Effector memory CD4-positive, alpha-beta T cell (primary cell): ENCODE measurements around the gene TMPRSS3.
"Not testable (repeated sequence)": the region's sequence is repeated elsewhere in the genome, so short reads cannot be mapped to it uniquely, and the experiment has no call there.

Experiments
- DNase-seq, 3 donors: peaks; one replicate each; pipeline ENCODE4 v3.0.0-alpha.2; 2020
- H3K27ac ChIP-seq: 2 replicates; pipeline ENCODE4 v1.7.0; 2013; ENCODE audit warnings: mild to moderate bottlenecking, low read length, moderate library complexity; ENCODE audit not compliant: insufficient read depth, poor library complexity, severe bottlenecking
- H3K27me3 ChIP-seq: replicated peaks from 2 replicates; pipeline ENCODE4 v1.7.0; 2013; ENCODE audit warnings: mild to moderate bottlenecking, low read length; ENCODE audit not compliant: insufficient read depth, control insufficient read depth, poor library complexity, severe bottlenecking
- H3K36me3 ChIP-seq: 2 replicates; pipeline ENCODE4 v1.7.0; 2013; ENCODE audit warnings: mild to moderate bottlenecking, low read length, moderate library complexity; ENCODE audit not compliant: control insufficient read depth, insufficient read depth
- H3K4me1 ChIP-seq: 2 replicates; pipeline ENCODE4 v1.7.0; 2013; ENCODE audit warnings: low read length, mild to moderate bottlenecking; ENCODE audit not compliant: control insufficient read depth, insufficient read depth, poor library complexity, severe bottlenecking
- H3K4me3 ChIP-seq: 2 replicates; pipeline ENCODE4 v1.7.0; 2013; ENCODE audit warnings: low read length, low read depth, mild to moderate bottlenecking; ENCODE audit not compliant: insufficient read depth, poor library complexity, severe bottlenecking
- H3K9me3 ChIP-seq: 2 replicates; pipeline ENCODE4 v1.7.0; 2013; ENCODE audit warnings: mild to moderate bottlenecking, low read length, moderate library complexity; ENCODE audit not compliant: control insufficient read depth

Gene TMPRSS3

GRCh38 chr21:42411891-42412635 lies 16.2 kb upstream of the TMPRSS3 start:
- peaks cover 82% of the 10 kb centered on the region for H3K36me3 ChIP-seq
- no peak for DNase-seq
- no peaks in the 10 kb centered on the region for H3K27me3 ChIP-seq

GRCh38 chr21:42411197-42411869 lies 15.5 kb upstream of the TMPRSS3 start:
- peaks cover 82% of the 10 kb centered on the region for H3K4me1 ChIP-seq
- H3K27ac ChIP-seq, result peak overlapping the region; percentile 42
- DNase-seq, result no peak
- no peaks in the 10 kb centered on the region for H3K9me3 ChIP-seq
- H3K27me3 ChIP-seq, result no peaks in the 10 kb centered on the region
- H3K36me3 ChIP-seq, result peaks cover 76% of the 10 kb centered on the region
- no peak overlapping the region for H3K4me3 ChIP-seq

More at GRCh38 chr21:42411891-42412635, 16.2 kb upstream of the TMPRSS3 start:
- H3K4me3 ChIP-seq, result no peak overlapping the region
- H3K9me3 ChIP-seq, result no peaks in the 10 kb centered on the region
- peaks cover 82% of the 10 kb centered on the region for H3K4me1 ChIP-seq
- H3K27ac ChIP-seq, result peak overlapping the region; percentile 42

GRCh38 chr21:42409366-42409765 lies 13.5 kb upstream of the TMPRSS3 start:
- DNase-seq, result no peak
- H3K4me1 ChIP-seq, result peaks cover 67% of the 10 kb centered on the region
- no peak overlapping the region for H3K4me3 ChIP-seq
- no peaks in the 10 kb centered on the region for H3K27me3 ChIP-seq
- peaks cover 69% of the 10 kb centered on the region for H3K36me3 ChIP-seq
- no peaks in the 10 kb centered on the region for H3K9me3 ChIP-seq
- peak overlapping the region; percentile 36 for H3K27ac ChIP-seq

- DNase-seq, H3K27me3 ChIP-seq, H3K9me3 ChIP-seq, H3K4me3 ChIP-seq: not testable (repeated sequence)
- Histone ChIP-seq H3K4me1 (peaks cover 60% of the 10 kb centered on the region), H3K36me3 (peaks cover 62% of the 10 kb centered on the region), H3K27ac (peak overlapping the region; percentile 86)
Measured at GRCh38 chr21:42408718-42409117, 12.9 kb upstream of the TMPRSS3 start.

GRCh38 chr21:42407476-42407875 lies 11.6 kb upstream of the TMPRSS3 start:
- Histone ChIP-seq H3K27me3 (no peaks in the 10 kb centered on the region), H3K27ac (peak overlapping the region; percentile 86), H3K4me1 (peaks cover 59% of the 10 kb centered on the region), H3K36me3 (peaks cover 50% of the 10 kb centered on the region), H3K9me3 (no peaks in the 10 kb centered on the region), H3K4me3 (peak overlapping the region; percentile 55)
- no peak for DNase-seq

GRCh38 chr21:42406866-42407265 lies 11.0 kb upstream of the TMPRSS3 start:
- no peak for DNase-seq
- Histone ChIP-seq H3K4me3 (peak overlapping the region; percentile 55), H3K27ac (peak overlapping the region; percentile 86), H3K27me3 (no peaks in the 10 kb centered on the region), H3K9me3 (no peaks in the 10 kb centered on the region), H3K4me1 (peaks cover 53% of the 10 kb centered on the region), H3K36me3 (peaks cover 44% of the 10 kb centered on the region)

GRCh38 chr21:42406201-42406621 lies 10.4 kb upstream of the TMPRSS3 start:
- peaks cover 37% of the 10 kb centered on the region for H3K36me3 ChIP-seq
- H3K27ac ChIP-seq, result peak overlapping the region; percentile 86
- peaks cover 47% of the 10 kb centered on the region for H3K4me1 ChIP-seq
- no peaks in the 10 kb centered on the region for H3K9me3 ChIP-seq
- H3K4me3 ChIP-seq, result peak overlapping the region; percentile 55
- DNase-seq, result no peak
- no peaks in the 10 kb centered on the region for H3K27me3 ChIP-seq

GRCh38 chr21:42405064-42406013 lies 9.5 kb upstream of the TMPRSS3 start:
- Histone ChIP-seq H3K4me1 (peaks cover 46% of the 10 kb centered on the region), H3K4me3 (peak overlapping the region; percentile 55), H3K27me3 (no peaks in the 10 kb centered on the region), H3K27ac (peak overlapping the region; percentile 86), H3K36me3 (peaks cover 29% of the 10 kb centered on the region), H3K9me3 (no peaks in the 10 kb centered on the region)
- DNase-seq, result no peak

- H3K4me3 ChIP-seq, result peak overlapping the region; percentile 55
- no peaks in the 10 kb centered on the region for H3K27me3 ChIP-seq
- DNase-seq, result no peak
- peaks cover 47% of the 10 kb centered on the region for H3K4me1 ChIP-seq
- H3K9me3 ChIP-seq, result no peaks in the 10 kb centered on the region
- H3K27ac ChIP-seq, result peak overlapping the region; percentile 86
- H3K36me3 ChIP-seq, result peaks cover 21% of the 10 kb centered on the region
Measured at GRCh38 chr21:42404539-42404938, 8.7 kb upstream of the TMPRSS3 start.
